IMR-90 (cell line): Measurements from ENCODE around the gene MED12L. TPM values are rescaled to one million over a fixed set of nuclear protein-coding genes. Genes with fewer than 3 reads are reported as not detected.

Source experiments
- ATAC-seq: fragments of 200-7000 bp; cut with Tn5 transposase; 2 replicates; pipeline ENCODE4 v1.9.1; 2020; ENCODE audit warnings: low read depth, mild to moderate bottlenecking, moderate library complexity
- BruUV-seq: library from RNA; stranded (reverse); fragments of 400-500 nt; replicated peaks from 2 replicates; lab custom pipeline; 2021; lab: Mats Ljungman, UMichigan
- CTCF ChIA-PET: fragments of 300-600 bp; formaldehyde crosslinking; extraction: SDS; loops from one replicate; lab custom pipeline; 2021; ENCODE audit warnings: antibody characterized with exemption; lab: Yijun Ruan, JAX
- POLR2A ChIA-PET: fragments of 300-600 bp; sonication (Branson Sonifier 250); formaldehyde crosslinking; loops from one replicate; lab custom pipeline; 2022; ENCODE audit warnings: antibody characterized with exemption; ENCODE audit not compliant: unreplicated experiment; lab: Charles Lee
- DNase-seq: peaks from one replicate; pipeline ENCODE4 v3.0.0; 2013
- H2AFZ ChIP-seq: replicated peaks from 2 replicates; pipeline ENCODE3; 2013; ENCODE audit warnings: low read length, mild to moderate bottlenecking; ENCODE audit not compliant: poor library complexity
- H2AK5ac ChIP-seq: 2 replicates; pipeline ENCODE4 v1.6.1; 2013; ENCODE audit warnings: low read depth, low read length, inconsistent platforms
- H2AK9ac ChIP-seq: replicated peaks from 2 replicates; pipeline ENCODE3; 2013; ENCODE audit warnings: mild to moderate bottlenecking, low read depth, low read length, moderate library complexity; ENCODE audit not compliant: poor library complexity
- H2BK120ac ChIP-seq: 2 replicates; pipeline ENCODE4 v1.6.1; 2013; ENCODE audit warnings: low read depth, low read length, inconsistent platforms
- H2BK15ac ChIP-seq: 3 replicates; pipeline ENCODE4 v1.6.1; 2013; ENCODE audit warnings: low read depth, low read length, inconsistent platforms
- H2BK20ac ChIP-seq: 2 replicates; pipeline ENCODE4 v1.6.1; 2013; ENCODE audit warnings: low read depth, mild to moderate bottlenecking, inconsistent platforms, low read length, moderate library complexity
- H2BK5ac ChIP-seq: 2 replicates; pipeline ENCODE4 v1.6.1; 2013; ENCODE audit warnings: mild to moderate bottlenecking, low read depth, low read length, inconsistent platforms; ENCODE audit not compliant: poor library complexity, severe bottlenecking
- H3K14ac ChIP-seq: replicated peaks from 2 replicates; pipeline ENCODE4 v1.6.1; 2013; ENCODE audit warnings: low read depth, low read length, inconsistent platforms
- H3K18ac ChIP-seq: 2 replicates; pipeline ENCODE4 v1.6.1; 2013; ENCODE audit warnings: low read depth, low read length, control low read depth
- H3K23ac ChIP-seq: 2 replicates; pipeline ENCODE4 v1.6.1; 2013; ENCODE audit warnings: low read depth, low read length, inconsistent platforms
- H3K27ac ChIP-seq: 2 replicates; pipeline ENCODE4 v1.5.1; 2013; ENCODE audit warnings: mild to moderate bottlenecking, control low read depth, low read length; ENCODE audit not compliant: insufficient read depth
- H3K27me3 ChIP-seq: 2 replicates; pipeline ENCODE4 v1.6.1; 2013; ENCODE audit warnings: low read length; ENCODE audit not compliant: control insufficient read depth, insufficient read depth
- H3K36me3 ChIP-seq: 2 replicates; pipeline ENCODE4 v1.6.1; 2013; ENCODE audit warnings: low read length, mixed read lengths; ENCODE audit not compliant: control insufficient read depth, insufficient read depth
- H3K4ac ChIP-seq: 2 replicates; pipeline ENCODE4 v1.6.1; 2013; ENCODE audit warnings: low read depth, low read length, inconsistent platforms
- H3K4me1 ChIP-seq: 2 replicates; pipeline ENCODE4 v1.6.1; 2013; ENCODE audit warnings: low read length, mixed read lengths; ENCODE audit not compliant: control insufficient read depth, insufficient read depth
- H3K4me2 ChIP-seq: 2 replicates; pipeline ENCODE4 v1.6.1; 2013; ENCODE audit warnings: low read depth, mild to moderate bottlenecking, control low read depth, low read length, moderate library complexity
- H3K4me3 ChIP-seq: 2 replicates; pipeline ENCODE4 v1.5.1; 2013; ENCODE audit warnings: low read depth, mild to moderate bottlenecking, control low read depth, low read length, moderate library complexity; ENCODE audit not compliant: insufficient read depth
- H3K56ac ChIP-seq: 2 replicates; pipeline ENCODE4 v1.6.1; 2013; ENCODE audit warnings: low read length, inconsistent platforms; ENCODE audit not compliant: insufficient read depth; ENCODE audit errors: extremely low read depth
- H3K79me1 ChIP-seq, 2 experiments: 2 replicates each; pipeline ENCODE4 v1.6.1; 2013; ENCODE audit warnings: low read length in 2 of 2, inconsistent platforms in 1 of 2, low read depth in 1 of 2
- H3K9ac ChIP-seq: 2 replicates; pipeline ENCODE4 v1.6.1; 2013; ENCODE audit warnings: low read depth, low read length, control low read depth
- H3K9me1 ChIP-seq: 2 replicates; pipeline ENCODE4 v1.6.1; 2013; ENCODE audit warnings: low read length, inconsistent platforms; ENCODE audit not compliant: insufficient read depth
- H3K9me3 ChIP-seq: 2 replicates; pipeline ENCODE4 v1.6.1; 2013; ENCODE audit warnings: low read length; ENCODE audit not compliant: control insufficient read depth, insufficient read depth
- H4K20me1 ChIP-seq: 2 replicates; pipeline ENCODE4 v1.6.1; 2013; ENCODE audit warnings: low read length, inconsistent platforms; ENCODE audit not compliant: insufficient read depth
- H4K5ac ChIP-seq: 2 replicates; pipeline ENCODE4 v1.6.1; 2013; ENCODE audit warnings: mild to moderate bottlenecking, low read depth, low read length, control low read depth
- H4K8ac ChIP-seq, 2 experiments: 2 replicates each; pipeline ENCODE4 v1.6.1; 2013; ENCODE audit warnings: low read depth in 2 of 2, low read length in 2 of 2, control low read depth in 1 of 2, inconsistent platforms in 1 of 2
- H4K91ac ChIP-seq: 2 replicates; pipeline ENCODE4 v1.6.1; 2013; ENCODE audit warnings: low read depth, low read length, inconsistent platforms; ENCODE audit not compliant: insufficient read depth
- CEBPB ChIP-seq: IDR thresholded peaks from 2 replicates; pipeline ENCODE4 v1.6.1; 2012; ENCODE audit warnings: low read depth, low read length, improper control_type of control experiment
- FOS ChIP-seq: fragments of 150-350 bp; IDR thresholded peaks from 2 replicates; pipeline ENCODE4 v1.6.1; 2016; ENCODE audit warnings: low read depth, low read length
- MAFK ChIP-seq: IDR thresholded peaks from 2 replicates; pipeline ENCODE4 v1.6.1; 2012; ENCODE audit warnings: low read depth, low read length, improper control_type of control experiment
- MAZ ChIP-seq: IDR thresholded peaks from 2 replicates; pipeline ENCODE4 v1.6.1; 2012; ENCODE audit warnings: low read depth, mild to moderate bottlenecking, low read length, improper control_type of control experiment, moderate library complexity, borderline replicate concordance
- NFE2L2 ChIP-seq: fragments of 150-350 bp; IDR thresholded peaks from 2 replicates; pipeline ENCODE4 v1.6.1; 2016; ENCODE audit warnings: low read depth, mild to moderate bottlenecking, low read length
- RFX5 ChIP-seq: IDR thresholded peaks from 2 replicates; pipeline ENCODE4 v1.8.0; 2012; ENCODE audit warnings: low read depth, mild to moderate bottlenecking, low read length, moderate library complexity
- WGBS, 2 experiments: methylation state at CpG; one replicate each; pipeline versions ENCODE4 v1.1.5 to v1.1.7; 2013; ENCODE audit warnings: missing lambda C conversion rate in 2 of 2; ENCODE audit not compliant: insufficient read length in 1 of 2; ENCODE audit errors: extremely low coverage in 2 of 2; 5-methylcytosine and 5-hydroxymethylcytosine counted together
- dilution Hi-C: fragments of 300-500 bp; cut with HindIII; formaldehyde crosslinking; loops from one replicate; pipeline ENCODE4 v1.14.3; 2018; ENCODE audit warnings: low sequenced_read_pairs; ENCODE audit not compliant: unreplicated experiment
- in situ Hi-C: fragments of 300-500 bp; cut with MboI; formaldehyde crosslinking; loops from 3 replicates; pipeline ENCODE4 v1.14.3; 2019; ENCODE audit warnings: low sequenced_read_pairs, inconsistent platforms, mixed read lengths
- intact Hi-C: fragments of 100-400 bp; cut with micrococcal nuclease; formaldehyde crosslinking; loops from 2 replicates; pipeline ENCODE4 v1.10.0; 2022
- polyA plus RNA-seq, 3 experiments: library from polyadenylated mRNA; depleted of rRNA; stranded (reverse); fragments of >200 nt; gene quantifications; 2 replicates each; pipeline ENCODE4 v1.2.3, GENCODE V29; 2012; ENCODE audit warnings: low replicate concordance in 1 of 3
- total RNA-seq: library from RNA; depleted of rRNA; stranded (reverse); fragments of >200 nt; gene quantifications from 2 replicates; pipeline ENCODE4 v1.2.3, GENCODE V29; 2012
- TF ChIP-seq, protein P1 (sequence below): fragments of 150-350 bp; IDR thresholded peaks from 2 replicates; pipeline ENCODE4 v1.6.1; 2016; ENCODE audit warnings: low read depth, mild to moderate bottlenecking, low read length, moderate library complexity, borderline replicate concordance
- TF ChIP-seq, protein P2 (sequence below): conservative IDR thresholded peaks from 2 replicates; pipeline ENCODE4 v1.5.1; 2012; ENCODE audit warnings: mild to moderate bottlenecking, low read depth, low read length, improper control_type of control experiment
- TF ChIP-seq, protein P3 (sequence below): fragments of 150-350 bp; IDR thresholded peaks from 2 replicates; pipeline ENCODE4 v1.6.1; 2017; ENCODE audit warnings: mild to moderate bottlenecking, antibody characterized with exemption, low read length, low read depth

Gene MED12L
- total and polyA plus RNA-seq, 2 of the 4 experiments (the other 2 are of a cell fraction), result 0.05 to 0.18 TPM

DNA sequence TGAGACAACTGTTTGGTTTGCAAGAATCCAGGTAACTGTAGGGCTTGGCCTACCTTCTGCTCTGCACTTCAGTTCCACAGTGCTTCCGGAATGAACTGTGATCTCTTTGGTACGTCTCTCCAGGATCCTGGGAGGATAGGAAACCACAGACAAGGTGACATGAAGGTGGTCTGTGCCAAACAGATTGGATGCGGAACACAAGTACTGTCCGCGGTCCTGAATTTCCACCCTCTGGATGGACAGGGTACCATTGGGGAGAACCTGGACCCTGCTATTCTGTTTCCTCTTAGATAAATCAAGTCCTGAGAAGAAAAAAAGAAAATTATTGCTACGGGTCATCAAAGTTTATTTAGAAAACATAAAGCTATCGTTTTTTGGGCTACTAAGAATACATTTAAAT lies 358.1 kb downstream of the MED12L start:
- Histone ChIP-seq H3K36me3 (no peaks in the 10 kb centered on the region), H3K56ac (no peak overlapping the region), H3K23ac (no peak overlapping the region), H2AK9ac (no peak overlapping the region), H2BK5ac (no peak overlapping the region), H3K9me1 (no peaks in the 10 kb centered on the region), H3K9ac (no peak overlapping the region), H3K9me3 (no peaks in the 10 kb centered on the region), H2BK120ac (no peak overlapping the region), H3K4ac (no peak overlapping the region), H3K79me1 (no peaks in the 10 kb centered on the region), H2AK5ac (no peak overlapping the region), H2BK20ac (no peak overlapping the region), H3K4me2 (no peak overlapping the region), H4K91ac (no peak overlapping the region; the same call in 1 of the 2 replicates), H3K4me3 (no peak overlapping the region), H3K4me1 (no peaks in the 10 kb centered on the region), H4K5ac (no peak overlapping the region), H2BK15ac (no peak overlapping the region), H2AFZ (no peak overlapping the region), H3K27me3 (no peaks in the 10 kb centered on the region), H4K8ac (no peak overlapping the region), H3K27ac (no peak overlapping the region), H3K14ac (no peak overlapping the region), H4K20me1 (no peaks in the 10 kb centered on the region), H3K18ac (no peak overlapping the region)
- ChIA-PET POLR2A (interaction anchor here (0.5 kb wide), 1 partner anchor 16 kb away, joined by 3 read pairs; no protein-coding TSS in a partner anchor), CTCF (interaction anchor here (1.8 kb wide), 1 partner anchor 25 kb away, joined by 7 read pairs; no protein-coding TSS in a partner anchor)
- dilution Hi-C loops, result no loop called here
- TF ChIP-seq RFX5 (no peak), CEBPB (no peak), NFE2L2 (no peak), MAZ (no peak), MAFK (no peak), FOS (no peak)
- TF ChIP-seq, protein P1, sequence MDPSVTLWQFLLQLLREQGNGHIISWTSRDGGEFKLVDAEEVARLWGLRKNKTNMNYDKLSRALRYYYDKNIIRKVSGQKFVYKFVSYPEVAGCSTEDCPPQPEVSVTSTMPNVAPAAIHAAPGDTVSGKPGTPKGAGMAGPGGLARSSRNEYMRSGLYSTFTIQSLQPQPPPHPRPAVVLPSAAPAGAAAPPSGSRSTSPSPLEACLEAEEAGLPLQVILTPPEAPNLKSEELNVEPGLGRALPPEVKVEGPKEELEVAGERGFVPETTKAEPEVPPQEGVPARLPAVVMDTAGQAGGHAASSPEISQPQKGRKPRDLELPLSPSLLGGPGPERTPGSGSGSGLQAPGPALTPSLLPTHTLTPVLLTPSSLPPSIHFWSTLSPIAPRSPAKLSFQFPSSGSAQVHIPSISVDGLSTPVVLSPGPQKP, result no peak
- TF ChIP-seq, protein P2, sequence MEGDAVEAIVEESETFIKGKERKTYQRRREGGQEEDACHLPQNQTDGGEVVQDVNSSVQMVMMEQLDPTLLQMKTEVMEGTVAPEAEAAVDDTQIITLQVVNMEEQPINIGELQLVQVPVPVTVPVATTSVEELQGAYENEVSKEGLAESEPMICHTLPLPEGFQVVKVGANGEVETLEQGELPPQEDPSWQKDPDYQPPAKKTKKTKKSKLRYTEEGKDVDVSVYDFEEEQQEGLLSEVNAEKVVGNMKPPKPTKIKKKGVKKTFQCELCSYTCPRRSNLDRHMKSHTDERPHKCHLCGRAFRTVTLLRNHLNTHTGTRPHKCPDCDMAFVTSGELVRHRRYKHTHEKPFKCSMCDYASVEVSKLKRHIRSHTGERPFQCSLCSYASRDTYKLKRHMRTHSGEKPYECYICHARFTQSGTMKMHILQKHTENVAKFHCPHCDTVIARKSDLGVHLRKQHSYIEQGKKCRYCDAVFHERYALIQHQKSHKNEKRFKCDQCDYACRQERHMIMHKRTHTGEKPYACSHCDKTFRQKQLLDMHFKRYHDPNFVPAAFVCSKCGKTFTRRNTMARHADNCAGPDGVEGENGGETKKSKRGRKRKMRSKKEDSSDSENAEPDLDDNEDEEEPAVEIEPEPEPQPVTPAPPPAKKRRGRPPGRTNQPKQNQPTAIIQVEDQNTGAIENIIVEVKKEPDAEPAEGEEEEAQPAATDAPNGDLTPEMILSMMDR, result no peak
- TF ChIP-seq, protein P3, sequence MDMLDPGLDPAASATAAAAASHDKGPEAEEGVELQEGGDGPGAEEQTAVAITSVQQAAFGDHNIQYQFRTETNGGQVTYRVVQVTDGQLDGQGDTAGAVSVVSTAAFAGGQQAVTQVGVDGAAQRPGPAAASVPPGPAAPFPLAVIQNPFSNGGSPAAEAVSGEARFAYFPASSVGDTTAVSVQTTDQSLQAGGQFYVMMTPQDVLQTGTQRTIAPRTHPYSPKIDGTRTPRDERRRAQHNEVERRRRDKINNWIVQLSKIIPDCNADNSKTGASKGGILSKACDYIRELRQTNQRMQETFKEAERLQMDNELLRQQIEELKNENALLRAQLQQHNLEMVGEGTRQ, result no peak
- BruUV-seq, result no TSS peak
- in situ Hi-C loops, result no loop called here
- ATAC-seq, result no peak
- DNase-seq, result no peak
- intact Hi-C loops, result no loop called here
- WGBS, 2 experiments, result 100% methylated on average over 1 of the region's 7 CpGs; no CpG with 5 or more reads in 1 of the 2 experiments
